SU-DHL-6 (cell line): ENCODE results near the gene SLC4A2.

Experiments
- EZH2phosphoT487 ChIP-seq: fragments of 200-600 bp; sonication (generic), shearing (Covaris generic); conservative IDR thresholded peaks from 2 replicates; pipeline ENCODE4 v1.6.1; 2018; ENCODE audit warnings: mild to moderate bottlenecking, antibody characterized with exemption, low read length, moderate library complexity, mixed read lengths
- TF ChIP-seq, protein P1 (sequence below): fragments of 200-600 bp; sonication (generic); IDR thresholded peaks from one replicate; pipeline ENCODE4 v1.5.1; 2017; ENCODE audit warnings: antibody characterized with exemption, mild to moderate bottlenecking, low read length, moderate library complexity; ENCODE audit not compliant: insufficient read depth, poor library complexity, severe bottlenecking

GRCh38 chr7:151100921-151101320 is 41.5 kb downstream of the SLC4A2 start:
- TF ChIP-seq, protein P1, sequence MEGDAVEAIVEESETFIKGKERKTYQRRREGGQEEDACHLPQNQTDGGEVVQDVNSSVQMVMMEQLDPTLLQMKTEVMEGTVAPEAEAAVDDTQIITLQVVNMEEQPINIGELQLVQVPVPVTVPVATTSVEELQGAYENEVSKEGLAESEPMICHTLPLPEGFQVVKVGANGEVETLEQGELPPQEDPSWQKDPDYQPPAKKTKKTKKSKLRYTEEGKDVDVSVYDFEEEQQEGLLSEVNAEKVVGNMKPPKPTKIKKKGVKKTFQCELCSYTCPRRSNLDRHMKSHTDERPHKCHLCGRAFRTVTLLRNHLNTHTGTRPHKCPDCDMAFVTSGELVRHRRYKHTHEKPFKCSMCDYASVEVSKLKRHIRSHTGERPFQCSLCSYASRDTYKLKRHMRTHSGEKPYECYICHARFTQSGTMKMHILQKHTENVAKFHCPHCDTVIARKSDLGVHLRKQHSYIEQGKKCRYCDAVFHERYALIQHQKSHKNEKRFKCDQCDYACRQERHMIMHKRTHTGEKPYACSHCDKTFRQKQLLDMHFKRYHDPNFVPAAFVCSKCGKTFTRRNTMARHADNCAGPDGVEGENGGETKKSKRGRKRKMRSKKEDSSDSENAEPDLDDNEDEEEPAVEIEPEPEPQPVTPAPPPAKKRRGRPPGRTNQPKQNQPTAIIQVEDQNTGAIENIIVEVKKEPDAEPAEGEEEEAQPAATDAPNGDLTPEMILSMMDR = no peak
- no peak for TF ChIP-seq EZH2phosphoT487
